ENCODE results near the gene MARCHF10. TPM values are rescaled to one million over a fixed set of nuclear protein-coding genes. Genes with fewer than 3 reads are reported as not detected.

The MARCHF10 gene
- total and polyA plus RNA-seq, 2 of the 13 experiments (the other 11 are each of a cell fraction or from before 2014, with no cell fraction given): not detected

GRCh38 chr17:62703776-62704380 lies 104.2 kb downstream of the MARCHF10 start (continued):
- 0 out of 2 replicates have a peak, but pooled peaks have one; percentile 18 for TF ChIP-seq ZFY (CRISPR knock-in tag; IDR thresholded peaks at IDR 0.05)
- no peak for TF ChIP-seq AKAP8 (CRISPR knock-in tag; IDR thresholded peaks at IDR 0.05)
- peak; percentile 73 for TF ChIP-seq SP4 (CRISPR knock-in tag; IDR thresholded peaks at IDR 0.05)
- TF ChIP-seq KLF16 (CRISPR knock-in tag; IDR thresholded peaks at IDR 0.05): no peak
- TF ChIP-seq ZNF136 (CRISPR knock-in tag; IDR thresholded peaks at IDR 0.05; ENCODE audit: low read depth): no peak
- no peak for TF ChIP-seq HNRNPH1 (optimal IDR thresholded peaks at IDR 0.05; ENCODE audit: low read depth, low read length)
- TF ChIP-seq ZNF775 (CRISPR knock-in tag; IDR thresholded peaks at IDR 0.05; ENCODE audit: borderline replicate concordance): no peak
- TF ChIP-seq ZNF337 (CRISPR knock-in tag; IDR thresholded peaks at IDR 0.05; ENCODE audit: borderline replicate concordance, low read depth): no peak
- TF ChIP-seq ZBTB49 (CRISPR knock-in tag; IDR thresholded peaks at IDR 0.05; ENCODE audit: borderline replicate concordance): no peak
- no peak for TF ChIP-seq NFKB2 (CRISPR knock-in tag; IDR thresholded peaks at IDR 0.05; ENCODE audit: borderline replicate concordance)
- no peak for TF ChIP-seq MTERF4 (CRISPR knock-in tag; IDR thresholded peaks at IDR 0.05)
- TF ChIP-seq ZNF547 (CRISPR knock-in tag; IDR thresholded peaks at IDR 0.05): peak; percentile 51; the same call in 1 of the 2 replicates
- TF ChIP-seq IKZF5 (CRISPR knock-in tag; IDR thresholded peaks at IDR 0.05): no peak
- no peak for TF ChIP-seq ZNF30 (CRISPR knock-in tag; IDR thresholded peaks at IDR 0.05)
- no peak for TF ChIP-seq HDAC2 (CRISPR knock-in tag; IDR thresholded peaks at IDR 0.05)
- TF ChIP-seq ZBTB26 (CRISPR knock-in tag; IDR thresholded peaks at IDR 0.05; ENCODE audit: borderline replicate concordance): no peak
- TF ChIP-seq SUZ12 (IDR thresholded peaks at IDR 0.05; ENCODE audit: low read depth, low read length): no peak
- TF ChIP-seq SPEN (CRISPR knock-in tag; IDR thresholded peaks at IDR 0.05; ENCODE audit: low read depth): peak; percentile 63
- TF ChIP-seq IRX3 (CRISPR knock-in tag; IDR thresholded peaks at IDR 0.05; ENCODE audit: borderline replicate concordance, low read depth): peak; percentile 28; the same call in 1 of the 2 replicates
- TF ChIP-seq ZEB1 (IDR thresholded peaks at IDR 0.05; ENCODE audit: insufficient replicate concordance, low read depth): no peak
- TF ChIP-seq ZNF710 (CRISPR knock-in tag; IDR thresholded peaks at IDR 0.05; ENCODE audit: borderline replicate concordance): no peak
